Measurements from ENCODE around the gene XKR3.
A peak's percentile ranks its signal among the peaks of the same experiment; 100 is the strongest.

The XKR3 gene

GRCh38 chr22:16793831-16794230 is 31.4 kb downstream of the XKR3 start:
- Histone ChIP-seq H3K9ac (ENCODE audit: low read length) (no peak overlapping the region), H3K4me3 (ENCODE audit: low read length) (no peak overlapping the region), H3K4me1 (ENCODE audit: low read length) (peaks cover 15% of the 10 kb centered on the region), H3K9me3 (replicated peaks; ENCODE audit: insufficient read depth, low read length) (no peaks in the 10 kb centered on the region), H3K27me3 (replicated peaks; ENCODE audit: insufficient read depth, low read length) (no peaks in the 10 kb centered on the region), H2AFZ (ENCODE audit: low read length) (no peak overlapping the region), H3K9me2 (replicated peaks; ENCODE audit: insufficient read depth, low read length) (no peaks in the 10 kb centered on the region), H3K4me2 (ENCODE audit: low read depth, low read length) (no peak overlapping the region), H4K20me1 (ENCODE audit: insufficient read depth, low read length) (no peaks in the 10 kb centered on the region), H3K36me3 (replicated peaks; ENCODE audit: insufficient read depth, low read length) (no peaks in the 10 kb centered on the region), H3K79me2 (ENCODE audit: low read length) (no peaks in the 10 kb centered on the region), H3K27ac (ENCODE audit: low read length) (no peak overlapping the region), H3F3A (ENCODE audit: insufficient read depth, low read length) (no peaks in the 10 kb centered on the region)
- no peak for DNase-seq
- no peak for TF ChIP-seq EZH2phosphoT487 (IDR thresholded peaks at IDR 0.05; ENCODE audit: low read length)
- TF ChIP-seq CTCF (IDR thresholded peaks at IDR 0.05; ENCODE audit: low read length): no peak
- no peak for TF ChIP-seq EZH2 (optimal IDR thresholded peaks at IDR 0.05; ENCODE audit: low read depth, low read length)

- DNase-seq: peak; percentile 49
- no peak for TF ChIP-seq EZH2 (optimal IDR thresholded peaks at IDR 0.05; ENCODE audit: low read depth, low read length)
- no peak for TF ChIP-seq EZH2phosphoT487 (IDR thresholded peaks at IDR 0.05; ENCODE audit: low read length)
- no peak for TF ChIP-seq CTCF (IDR thresholded peaks at IDR 0.05; ENCODE audit: low read length)
Measured at GRCh38 chr22:16789860-16790493, 35.2 kb downstream of the XKR3 start.

GRCh38 chr22:16783930-16784354 is 41.3 kb downstream of the XKR3 start:
- H3K4me3 ChIP-seq (ENCODE audit: low read length): no peak overlapping the region
- H3K27me3 ChIP-seq (replicated peaks; ENCODE audit: insufficient read depth, low read length): no peaks in the 10 kb centered on the region
- no peaks in the 10 kb centered on the region for H3K9me3 ChIP-seq (replicated peaks; ENCODE audit: insufficient read depth, low read length)
- H2AFZ ChIP-seq (ENCODE audit: low read length): no peak overlapping the region
- H3K79me2 ChIP-seq (ENCODE audit: low read length): no peaks in the 10 kb centered on the region
- peak; percentile 71 for TF ChIP-seq CTCF (IDR thresholded peaks at IDR 0.05; ENCODE audit: low read length)
- no peak for TF ChIP-seq EZH2phosphoT487 (IDR thresholded peaks at IDR 0.05; ENCODE audit: low read length)
- no peak for TF ChIP-seq EZH2 (optimal IDR thresholded peaks at IDR 0.05; ENCODE audit: low read depth, low read length)
- no peaks in the 10 kb centered on the region for H4K20me1 ChIP-seq (ENCODE audit: insufficient read depth, low read length)
- no peaks in the 10 kb centered on the region for H3K4me1 ChIP-seq (ENCODE audit: low read length)
- no peak overlapping the region for H3K27ac ChIP-seq (ENCODE audit: low read length)
- no peaks in the 10 kb centered on the region for H3K36me3 ChIP-seq (replicated peaks; ENCODE audit: insufficient read depth, low read length)
- peak; percentile 48 for DNase-seq
- no peaks in the 10 kb centered on the region for H3K9me2 ChIP-seq (replicated peaks; ENCODE audit: insufficient read depth, low read length)
- H3K9ac ChIP-seq (ENCODE audit: low read length): no peak overlapping the region
- peak overlapping the region; percentile 14; the same call in 1 of the 2 replicates for H3K4me2 ChIP-seq (ENCODE audit: low read depth, low read length)
- no peaks in the 10 kb centered on the region for H3F3A ChIP-seq (ENCODE audit: insufficient read depth, low read length)

More at GRCh38 chr22:16789860-16790493, 35.2 kb downstream of the XKR3 start:
- Histone ChIP-seq H3K36me3 (replicated peaks; ENCODE audit: insufficient read depth, low read length) (no peaks in the 10 kb centered on the region), H3K4me3 (ENCODE audit: low read length) (no peak overlapping the region), H4K20me1 (ENCODE audit: insufficient read depth, low read length) (no peaks in the 10 kb centered on the region), H3K9me2 (replicated peaks; ENCODE audit: insufficient read depth, low read length) (no peaks in the 10 kb centered on the region), H3K4me1 (ENCODE audit: low read length) (peaks cover 10% of the 10 kb centered on the region), H2AFZ (ENCODE audit: low read length) (no peak overlapping the region), H3K27me3 (replicated peaks; ENCODE audit: insufficient read depth, low read length) (no peaks in the 10 kb centered on the region), H3K79me2 (ENCODE audit: low read length) (no peaks in the 10 kb centered on the region), H3K27ac (ENCODE audit: low read length) (no peak overlapping the region), H3K4me2 (ENCODE audit: low read depth, low read length) (peak overlapping the region; percentile 27; the same call in 1 of the 2 replicates), H3K9ac (ENCODE audit: low read length) (no peak overlapping the region), H3K9me3 (replicated peaks; ENCODE audit: insufficient read depth, low read length) (no peaks in the 10 kb centered on the region), H3F3A (ENCODE audit: insufficient read depth, low read length) (no peaks in the 10 kb centered on the region)

All from MM.1S (cell line).